IMR-90 (cell line): ENCODE results near the gene PRKCH.

Experiments used
- BHLHE40 ChIP-seq: fragments of 150-350 bp; IDR thresholded peaks from 2 replicates; pipeline ENCODE4 v1.6.1; 2016; ENCODE audit warnings: mild to moderate bottlenecking, low read depth, low read length
- CEBPB ChIP-seq: IDR thresholded peaks from 2 replicates; pipeline ENCODE4 v1.6.1; 2012; ENCODE audit warnings: low read depth, low read length, improper control_type of control experiment
- CHD1 ChIP-seq: IDR thresholded peaks from 2 replicates; pipeline ENCODE4 v1.6.1; 2012; ENCODE audit warnings: low read depth, low read length, improper control_type of control experiment
- CTCF ChIP-seq: conservative IDR thresholded peaks from 2 replicates; pipeline ENCODE4 v1.5.1; 2012; ENCODE audit warnings: mild to moderate bottlenecking, low read depth, low read length, improper control_type of control experiment
- ELK1 ChIP-seq: fragments of 150-350 bp; IDR thresholded peaks from 2 replicates; pipeline ENCODE4 v1.6.1; 2016; ENCODE audit warnings: low read depth, mild to moderate bottlenecking, low read length, moderate library complexity, borderline replicate concordance
- MAFK ChIP-seq: IDR thresholded peaks from 2 replicates; pipeline ENCODE4 v1.6.1; 2012; ENCODE audit warnings: low read depth, low read length, improper control_type of control experiment
- MAZ ChIP-seq: IDR thresholded peaks from 2 replicates; pipeline ENCODE4 v1.6.1; 2012; ENCODE audit warnings: low read depth, mild to moderate bottlenecking, low read length, improper control_type of control experiment, moderate library complexity, borderline replicate concordance
- MXI1 ChIP-seq: IDR thresholded peaks from 2 replicates; pipeline ENCODE4 v1.6.1; 2012; ENCODE audit warnings: low read depth, mild to moderate bottlenecking, low read length, moderate library complexity, borderline replicate concordance
- POLR2A ChIP-seq: IDR thresholded peaks from 2 replicates; pipeline ENCODE4 v1.6.1; 2012; ENCODE audit warnings: mild to moderate bottlenecking, low read depth, low read length
- RAD21 ChIP-seq: IDR thresholded peaks from 2 replicates; pipeline ENCODE4 v1.6.1; 2012; ENCODE audit warnings: low read length, improper control_type of control experiment
- RCOR1 ChIP-seq: IDR thresholded peaks from 2 replicates; pipeline ENCODE4 v1.6.1; 2012; ENCODE audit warnings: mild to moderate bottlenecking, low read length, improper control_type of control experiment; ENCODE audit not compliant: insufficient replicate concordance
- RFX5 ChIP-seq: IDR thresholded peaks from 2 replicates; pipeline ENCODE4 v1.8.0; 2012; ENCODE audit warnings: low read depth, mild to moderate bottlenecking, low read length, moderate library complexity
- SMC3 ChIP-seq: fragments of 150-350 bp; IDR thresholded peaks from 2 replicates; pipeline ENCODE4 v1.6.1; 2016; ENCODE audit warnings: low read depth, mild to moderate bottlenecking, antibody characterized with exemption, low read length, moderate library complexity
- USF2 ChIP-seq: fragments of 150-350 bp; IDR thresholded peaks from 2 replicates; pipeline ENCODE4 v1.6.1; 2017; ENCODE audit warnings: mild to moderate bottlenecking, antibody characterized with exemption, low read length, low read depth

- no peak for TF ChIP-seq SMC3
- TF ChIP-seq CTCF, result no peak
- TF ChIP-seq ELK1, result no peak
- no peak for TF ChIP-seq CEBPB
- no peak for TF ChIP-seq POLR2A
- no peak for TF ChIP-seq CHD1
- no peak for TF ChIP-seq RAD21
- TF ChIP-seq USF2, result no peak
- no peak for TF ChIP-seq RFX5
- TF ChIP-seq MXI1, result no peak
- TF ChIP-seq MAZ, result no peak
- TF ChIP-seq MAFK, result no peak
- TF ChIP-seq BHLHE40, result no peak
- no peak for TF ChIP-seq RCOR1
Observed at GRCh38 chr14:61333087-61333486, 11.7 kb downstream of the PRKCH start.
